NCI-H1105 treated with DMSO at 0.1 percent for 48 hours (cell line): Measurements from ENCODE around the gene FCHSD1.
"Not testable (repeated sequence)": the region's sequence is repeated elsewhere in the genome, so short reads cannot be mapped to it uniquely, and the experiment has no call there.

Source experiments
- DNase-seq: peaks from one replicate; lab custom pipeline; 2025; lab: John Stamatoyannopoulos, UW

FCHSD1 gene

GRCh38 chr5:141617682-141618029 is 33.6 kb downstream of the FCHSD1 start:
- DNase-seq: no peak

DNA sequence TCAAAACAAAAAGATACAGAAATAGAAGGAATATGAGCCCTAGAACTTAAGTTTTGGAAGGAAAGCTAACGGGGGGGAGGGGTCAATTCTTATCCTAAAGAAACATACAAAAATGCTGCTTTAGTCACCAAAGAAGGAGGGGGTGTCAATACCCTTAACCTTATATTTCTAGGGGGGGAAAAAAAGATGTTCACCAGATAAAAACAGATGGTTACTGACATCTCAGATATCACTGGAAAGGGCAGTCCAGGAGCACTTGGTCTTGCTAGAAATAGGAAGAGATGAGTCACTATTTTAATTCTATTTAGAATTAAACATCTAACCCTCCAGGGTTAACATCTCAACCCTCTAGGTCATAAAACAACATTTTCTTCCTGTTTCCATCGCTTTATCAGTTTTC is 34.1 kb downstream of the FCHSD1 start:
- no peak for DNase-seq

DNA sequence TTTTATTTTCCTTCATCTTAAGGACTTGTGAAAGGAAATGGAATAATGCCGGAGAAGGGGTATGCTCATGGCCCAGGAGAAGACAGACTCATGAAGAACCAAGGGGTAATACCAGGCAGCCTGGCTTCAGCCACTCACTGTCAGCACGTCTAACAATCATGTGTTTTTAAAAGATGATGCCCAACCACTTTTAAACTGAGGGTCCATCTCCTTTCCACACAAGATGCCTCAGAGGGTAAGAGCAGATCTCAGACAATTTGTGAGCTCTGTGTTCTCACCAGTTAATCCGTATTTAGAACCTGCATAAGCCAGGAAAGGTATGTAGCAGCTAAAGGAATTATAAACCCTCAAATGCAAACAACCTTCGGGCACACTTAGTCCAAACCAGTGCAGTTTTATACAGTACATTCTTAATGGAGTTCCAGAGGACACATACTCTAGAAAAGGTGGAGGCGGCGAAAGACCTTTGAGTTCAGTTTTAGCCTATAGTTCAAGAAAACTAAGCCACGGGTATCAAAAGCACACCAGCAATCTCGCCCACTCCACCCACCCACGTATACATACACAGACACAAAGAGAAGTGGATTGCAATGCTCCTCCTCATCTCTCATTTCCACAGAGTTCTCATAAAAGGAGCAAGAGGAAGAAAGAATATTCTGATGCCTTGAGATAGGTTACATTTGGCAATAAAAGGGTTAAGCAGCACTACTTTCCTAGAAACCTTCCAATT is 35.1 kb downstream of the FCHSD1 start:
- DNase-seq: no peak

GRCh38 chr5:141613344-141613743 is 37.9 kb downstream of the FCHSD1 start:
- DNase-seq: no peak

DNA sequence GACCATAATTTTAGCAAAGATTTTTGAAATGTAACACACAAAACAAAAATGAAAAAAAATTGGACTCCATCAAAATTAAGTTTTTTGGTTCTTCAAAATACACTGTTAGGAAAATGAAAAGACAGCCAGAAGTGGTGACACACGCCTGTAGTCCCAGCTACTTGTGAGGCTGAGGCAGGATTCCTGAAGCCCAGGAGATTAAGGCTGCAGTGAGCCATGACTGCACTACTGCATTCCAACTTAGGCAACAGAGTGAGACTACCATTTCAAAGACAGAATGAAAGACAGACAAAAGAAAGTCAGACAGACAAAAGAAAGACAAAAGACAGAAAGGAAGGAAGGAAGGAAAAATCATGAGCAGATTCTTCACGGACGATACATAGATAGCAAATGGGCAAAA is 39.9 kb downstream of the FCHSD1 start:
- DNase-seq: no peak

DNA sequence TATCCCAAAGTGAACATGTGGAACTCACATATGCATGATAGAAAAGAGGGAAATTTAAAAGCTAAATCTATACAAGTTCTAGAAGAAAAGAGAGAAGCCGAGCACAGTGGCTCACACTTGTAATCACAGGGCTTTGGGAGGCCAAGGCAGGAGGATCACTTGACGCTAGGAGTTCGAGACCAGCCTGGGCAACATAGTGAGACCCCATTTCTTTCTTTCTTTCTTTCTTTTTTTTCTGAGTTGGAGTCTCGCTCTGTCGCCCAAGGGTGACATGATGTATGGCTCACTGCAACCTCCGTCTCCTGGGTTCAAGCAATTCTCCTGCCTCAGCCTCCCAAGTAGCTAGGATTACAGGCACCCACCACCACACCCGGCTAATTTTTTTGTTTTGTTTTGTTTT is 41.3 kb downstream of the FCHSD1 start:
- DNase-seq: not testable (repeated sequence)

GRCh38 chr5:141609044-141609443 is 42.2 kb downstream of the FCHSD1 start:
- no peak for DNase-seq

DNA sequence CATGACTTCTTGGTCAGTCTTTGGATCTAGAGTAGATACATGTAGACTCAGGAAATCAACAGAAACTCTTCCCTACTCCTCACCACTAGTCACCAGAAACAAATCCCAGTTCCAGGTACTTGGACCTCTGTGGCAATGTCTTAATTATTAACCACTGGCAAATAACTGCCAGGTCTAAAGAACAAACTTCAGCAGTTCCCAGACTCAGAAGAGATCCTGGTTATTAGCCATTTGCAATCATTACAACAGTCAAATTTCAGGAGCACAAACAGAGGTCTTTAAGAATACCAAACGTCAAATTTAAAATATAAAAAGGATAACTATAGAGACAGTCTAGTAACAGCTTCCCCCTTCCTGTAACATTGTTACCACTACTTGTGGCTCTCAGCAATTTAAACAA is 42.7 kb downstream of the FCHSD1 start:
- DNase-seq: no peak

- DNase-seq: no peak
Measured at GRCh38 chr5:141608046-141608445, 43.2 kb downstream of the FCHSD1 start.

DNA sequence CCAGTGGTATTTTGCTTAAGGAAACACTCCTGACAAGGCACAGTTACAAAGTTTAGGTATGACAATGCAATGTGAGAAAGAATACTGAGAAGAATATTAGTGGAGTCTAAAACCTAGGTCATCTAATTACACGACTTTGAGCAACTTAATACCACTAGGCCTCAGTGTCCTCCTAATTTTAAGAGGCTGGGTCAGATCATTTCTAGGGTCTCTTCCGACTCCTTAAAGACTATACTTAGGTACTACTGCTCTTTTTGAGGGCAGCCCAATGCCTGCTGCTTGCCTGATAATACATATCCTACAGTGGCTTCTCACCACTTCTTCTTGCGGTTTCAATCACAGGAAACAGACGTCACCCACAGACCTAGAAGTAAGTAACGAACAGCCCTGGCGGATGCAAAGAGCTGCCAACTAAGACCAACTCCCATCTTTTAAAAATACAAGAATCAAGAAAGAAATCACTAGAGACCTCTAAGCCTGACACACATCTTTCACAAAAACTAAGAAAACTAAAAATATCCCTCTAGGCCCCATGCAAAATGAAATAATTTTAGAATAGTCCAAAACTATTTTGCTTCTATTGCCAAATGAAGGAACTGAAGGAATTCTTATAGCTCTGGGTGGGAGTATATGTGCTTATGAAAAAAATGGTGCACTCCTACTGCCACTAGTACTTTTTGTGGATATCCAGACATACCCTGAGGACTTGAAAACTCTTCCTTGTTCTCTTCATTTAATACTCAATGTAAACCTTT is 45.5 kb downstream of the FCHSD1 start:
- no peak for DNase-seq

GRCh38 chr5:141603923-141604717 is 47.1 kb downstream of the FCHSD1 start:
- no peak for DNase-seq

- DNase-seq: no peak
Measured at GRCh38 chr5:141602606-141603005, 48.6 kb downstream of the FCHSD1 start.

DNA sequence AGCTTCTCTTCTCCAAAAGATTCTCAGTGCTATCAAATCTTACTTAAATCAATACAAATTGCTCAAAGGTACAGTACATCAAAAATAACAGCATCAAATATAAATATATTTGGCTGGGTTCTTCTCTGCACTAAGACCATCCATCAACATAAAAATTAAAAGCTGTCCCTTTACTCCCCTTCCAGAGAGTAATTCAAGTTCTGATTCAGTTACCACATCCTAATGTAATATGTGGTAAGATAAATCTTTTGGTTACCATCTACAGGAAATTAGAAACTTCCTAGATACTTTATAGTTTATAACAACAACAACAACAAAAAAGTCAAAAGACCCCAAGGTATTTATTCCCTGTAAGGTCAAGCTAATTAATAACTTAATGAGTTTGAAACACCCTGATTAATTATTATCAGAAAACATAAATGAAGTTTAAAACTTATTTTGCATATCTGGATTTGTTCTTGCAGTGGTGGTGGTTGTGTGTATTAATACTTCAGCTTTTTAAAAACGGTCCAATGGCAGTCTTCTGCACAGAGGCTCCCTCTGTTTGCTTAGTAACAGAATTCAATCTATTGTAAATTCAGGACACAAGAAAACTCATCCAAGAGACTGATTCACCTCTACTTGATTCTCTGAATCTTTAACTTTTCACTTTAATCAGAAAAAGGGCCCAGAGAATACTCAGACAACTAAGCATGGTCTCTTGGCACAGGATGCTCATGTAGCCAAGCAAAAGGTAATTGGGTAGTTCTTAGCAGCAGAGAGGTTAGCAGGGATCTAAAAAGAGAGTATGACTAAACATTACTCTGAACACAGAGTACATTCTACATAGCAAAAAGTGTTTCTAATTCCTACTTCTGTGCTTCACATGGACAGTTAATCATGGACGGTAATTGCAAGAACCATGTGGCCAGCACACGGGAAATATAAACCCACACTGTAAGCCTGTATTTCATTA is 52.5 kb downstream of the FCHSD1 start:
- DNase-seq: no peak

GRCh38 chr5:141597814-141598213 is 53.4 kb downstream of the FCHSD1 start:
- DNase-seq: no peak

DNA sequence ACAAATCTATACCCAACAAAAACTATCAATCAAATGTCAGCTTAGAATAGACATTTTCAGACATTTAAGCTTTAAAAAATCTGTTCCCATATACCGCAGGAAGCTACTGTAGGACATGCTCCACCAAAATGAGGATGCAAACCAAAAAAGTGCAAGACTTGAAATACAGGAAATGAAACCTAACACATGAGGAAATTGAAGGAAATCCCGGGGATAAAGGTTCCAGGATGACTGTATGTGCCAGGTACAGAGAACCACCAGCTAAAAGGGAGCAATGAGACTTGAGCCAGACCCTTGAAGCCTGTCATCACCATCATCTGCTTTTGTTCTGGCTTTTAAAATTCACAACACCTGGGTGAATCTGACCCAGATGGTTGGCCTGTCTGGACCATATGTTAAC is 53.8 kb downstream of the FCHSD1 start:
- no peak for DNase-seq

GRCh38 chr5:141596867-141597266 is 54.4 kb downstream of the FCHSD1 start:
- no peak for DNase-seq

DNA sequence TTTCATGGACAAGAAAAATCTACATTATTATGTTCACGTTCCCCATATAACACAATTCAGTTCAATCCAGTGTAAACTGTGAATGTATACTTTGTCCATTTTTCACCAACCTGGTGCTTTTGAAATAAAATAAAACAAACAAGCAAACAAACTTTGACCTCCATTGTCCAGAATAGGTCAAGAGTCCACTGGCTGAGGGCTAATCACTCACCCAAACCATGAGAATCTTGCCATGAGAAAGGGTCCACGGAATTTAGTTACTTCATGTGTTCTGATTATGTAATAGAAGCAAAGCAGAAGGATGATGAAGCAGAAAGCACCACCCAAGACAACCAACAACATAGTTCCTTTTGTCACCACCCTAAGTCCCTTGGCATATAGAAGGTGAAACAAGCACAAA is 61.1 kb downstream of the FCHSD1 start:
- no peak for DNase-seq
